Small intestine (tissue), 7 donors: Measurements from ENCODE around the gene MYO15A. TPM values are rescaled to one million over a fixed set of nuclear protein-coding genes. Genes with fewer than 3 reads are reported as not detected.

Source experiments
- DNase-seq, 2 donors: peaks; one replicate each; pipeline versions ENCODE4 v3.0.0 to v3.0.0-alpha.2; 2013
- FAIRE-seq: peaks from 2 replicates; lab custom pipeline; 2012; peaks lifted over from hg19 to GRCh38; lab: Jason Lieb, UNC
- H3K27ac ChIP-seq, 3 donors: one replicate each; pipeline ENCODE4 v1.5.1; 2013; ENCODE audit warnings: low read length in 2 of 3, mild to moderate bottlenecking in 2 of 3, control low read depth in 1 of 3, inconsistent platforms in 1 of 3, low read depth in 1 of 3, moderate library complexity in 1 of 3
- H3K27me3 ChIP-seq, 3 donors: one replicate each; pipeline ENCODE4 v1.6.1; 2013; ENCODE audit warnings: low read length in 3 of 3, inconsistent platforms in 1 of 3; ENCODE audit not compliant: control insufficient read depth in 3 of 3, insufficient read depth in 3 of 3
- H3K36me3 ChIP-seq, 3 donors: one replicate each; pipeline ENCODE4 v1.6.1; 2013; ENCODE audit warnings: low read length in 3 of 3, inconsistent platforms in 1 of 3, low read depth in 1 of 3, mild to moderate bottlenecking in 1 of 3, moderate library complexity in 1 of 3; ENCODE audit not compliant: control insufficient read depth in 3 of 3, insufficient read depth in 2 of 3
- H3K4me1 ChIP-seq, 3 donors: one replicate each; pipeline ENCODE4 v1.6.1; 2013; ENCODE audit warnings: low read length in 2 of 3, inconsistent platforms in 1 of 3, low read depth in 1 of 3, mild to moderate bottlenecking in 1 of 3, moderate library complexity in 1 of 3; ENCODE audit not compliant: control insufficient read depth in 3 of 3, insufficient read depth in 2 of 3
- H3K4me3 ChIP-seq, 3 donors: one replicate each; pipeline ENCODE4 v1.5.1; 2013; ENCODE audit warnings: low read length in 3 of 3, control low read depth in 1 of 3, inconsistent platforms in 1 of 3, low read depth in 1 of 3, mild to moderate bottlenecking in 1 of 3, moderate library complexity in 1 of 3
- H3K9me3 ChIP-seq, 2 donors: one replicate each; pipeline ENCODE4 v1.6.1; 2013; ENCODE audit warnings: low read depth in 1 of 2, low read length in 1 of 2; ENCODE audit not compliant: control insufficient read depth in 2 of 2, insufficient read depth in 1 of 2
- WGBS, 3 donors: extraction: QIAGEN DNeasy Blood & Tissue Kit; methylation state at CpG; one replicate each; pipeline ENCODE4 v1.1.7; 2013; 5-methylcytosine and 5-hydroxymethylcytosine counted together
- polyA plus RNA-seq, 4 donors: library from polyadenylated mRNA; stranded (reverse) in 3 of 4; unstranded in 1 of 4; fragments of 200-250 nt in 3 of 4; fragments of 120-200 nt in 1 of 4; gene quantifications; one replicate each; pipeline versions ENCODE4 v1.2.1 to v1.2.3, GENCODE V29; 2013
- donor health status: healthy with polysubstance abuse.
- donor health status: control.
- donor health status: control.
- donor health status: Bipolar disorder and iron deficiency.
- donor health status: healthy.

Gene MYO15A
- polyA plus RNA-seq, 4 donors, result 0.22 to 2.7 (median 1.6) TPM

- WGBS, 3 donors, result 77 to 88% (median 79%) methylated on average over 4 of the region's 4 CpGs
- no peaks in the 10 kb centered on the region for H3K9me3 ChIP-seq
- no peak overlapping the region for H3K27ac ChIP-seq
- FAIRE-seq (no peak), DNase-seq (no peak)
- H3K27me3 ChIP-seq, result no peaks in the 10 kb centered on the region
- H3K4me3 ChIP-seq, result no peak overlapping the region
- H3K36me3 ChIP-seq, result peaks cover 0 to 36% (median 0%) of the 10 kb centered on the region in 3 donors
- peaks cover 0 to 21% (median 5%) of the 10 kb centered on the region in 3 donors for H3K4me1 ChIP-seq
These were observed 120.7 kb downstream of the MYO15A start for GRCh38 chr17:18229254-18229653.

Other genes starting within 250 kb of the MYO15A start
- gene TOM1L2, start 136.4 kb upstream of the MYO15A start, polyA plus RNA-seq, result 10 to 100 TPM; 14.3 to 26.6 (median 24.7) TPM
- gene DRC3, start 135.9 kb upstream of the MYO15A start, polyA plus RNA-seq, result 1 to 10 TPM in 1 of 4 donors, under 1 TPM in 2, not detected in 1; 0.54 to 4.1 (median 0.85) TPM
- 10 to 100 TPM; 20.5 to 26.4 (median 22.0) TPM for gene ATPAF2, start 69.6 kb upstream of the MYO15A start, polyA plus RNA-seq
- gene GID4, start 69.3 kb upstream of the MYO15A start, polyA plus RNA-seq, result 1 to 10 TPM; 2.5 to 9.7 (median 4.1) TPM
- gene DRG2, start 20.8 kb upstream of the MYO15A start, polyA plus RNA-seq, result 10 to 100 TPM; 34.8 to 48.6 (median 41.3) TPM
- gene ALKBH5, start 75.1 kb downstream of the MYO15A start, polyA plus RNA-seq, result 10 to 100 TPM; 36.2 to 60.1 (median 40.6) TPM
- 10 to 100 TPM in 1 of 4 donors, 1 to 10 TPM in 3; 2.5 to 15.6 (median 6.2) TPM for gene LLGL1, start 116.9 kb downstream of the MYO15A start, polyA plus RNA-seq
- gene FLII, start 150.0 kb downstream of the MYO15A start, polyA plus RNA-seq, result 100 to 1,000 TPM; 152 to 360 (median 210) TPM
- gene MIEF2, start 151.9 kb downstream of the MYO15A start, polyA plus RNA-seq, result 10 to 100 TPM in 1 of 4 donors, 1 to 10 TPM in 3; 4.9 to 13.4 (median 7.0) TPM
- gene TOP3A, start 206.2 kb downstream of the MYO15A start, polyA plus RNA-seq, result 10 to 100 TPM in 3 of 4 donors, 1 to 10 TPM in 1; 8.1 to 23.8 (median 15.5) TPM
- 10 to 100 TPM in 1 of 4 donors, 1 to 10 TPM in 3; 3.4 to 20.4 (median 6.6) TPM for gene SMCR8, start 206.5 kb downstream of the MYO15A start, polyA plus RNA-seq